Neural cell (in vitro differentiated cells): ENCODE data around the gene STK32B. TPM values are rescaled to one million over a fixed set of nuclear protein-coding genes. Genes with fewer than 3 reads are reported as not detected.

ENCODE experiments used
- H2AFZ ChIP-seq: fragments of 200-600, 300-800 bp; sonication (generic), shearing (Covaris generic); 2 replicates; pipeline ENCODE4 v1.6.0; 2014; ENCODE audit warnings: low read depth, mild to moderate bottlenecking, antibody characterized with exemption, low read length, moderate library complexity
- H3F3A ChIP-seq: fragments of 200-600 bp; shearing (Covaris generic); 2 replicates; pipeline ENCODE4 v1.6.1; 2016; ENCODE audit warnings: mild to moderate bottlenecking, moderate library complexity, mixed read lengths, antibody characterized with exemption, low read length; ENCODE audit not compliant: insufficient read depth, poor library complexity, severe bottlenecking
- H3K27ac ChIP-seq: fragments of 200-600, 300-800 bp; sonication (generic), shearing (Covaris generic); 2 replicates; pipeline ENCODE4 v1.5.1; 2014; ENCODE audit warnings: mild to moderate bottlenecking, low read length, moderate library complexity
- H3K27me3 ChIP-seq: fragments of 300-800, 200-600 bp; sonication (generic), shearing (Covaris generic); 2 replicates; pipeline ENCODE4 v1.6.0; 2014; ENCODE audit warnings: mild to moderate bottlenecking, low read depth, low read length, moderate library complexity; ENCODE audit not compliant: insufficient read depth
- H3K36me3 ChIP-seq: fragments of 300-800, 200-600 bp; sonication (generic), shearing (Covaris generic); 2 replicates; pipeline ENCODE4 v1.5.1; 2014; ENCODE audit warnings: mild to moderate bottlenecking, antibody characterized with exemption, low read length, moderate library complexity; ENCODE audit not compliant: insufficient read depth
- H3K4me2 ChIP-seq: fragments of 300-800, 200-600 bp; sonication (generic), shearing (Covaris generic); 2 replicates; pipeline ENCODE4 v1.6.0; 2014; ENCODE audit warnings: mild to moderate bottlenecking, low read length
- H3K4me3 ChIP-seq: fragments of 300-800, 200-600 bp; sonication (generic), shearing (Covaris generic); 2 replicates; pipeline ENCODE4 v1.5.1; 2014; ENCODE audit warnings: mild to moderate bottlenecking, low read length, moderate library complexity
- H3K79me2 ChIP-seq: fragments of 200-600 bp; shearing (Covaris generic); replicated peaks from 2 replicates; pipeline ENCODE4 v1.6.0; 2014; ENCODE audit warnings: mild to moderate bottlenecking, low read length, moderate library complexity; ENCODE audit not compliant: insufficient read depth
- H3K9ac ChIP-seq: fragments of 300-800, 200-600 bp; sonication (generic), shearing (Covaris generic); 2 replicates; pipeline ENCODE4 v1.6.1; 2016; ENCODE audit warnings: mild to moderate bottlenecking, low read length, mixed read lengths
- H3K9me2 ChIP-seq: fragments of 200-600 bp; shearing (Covaris generic); 2 replicates; pipeline ENCODE4 v1.6.1; 2016; ENCODE audit warnings: mild to moderate bottlenecking, low read length, mixed read lengths; ENCODE audit not compliant: insufficient read depth
- H3K9me3 ChIP-seq: fragments of 200-600, 300-800 bp; sonication (generic), shearing (Covaris generic); 2 replicates; pipeline ENCODE4 v1.6.1; 2016; ENCODE audit warnings: mild to moderate bottlenecking, mixed run types, low read length, moderate library complexity, mixed read lengths
- H4K20me1 ChIP-seq: fragments of 200-600 bp; shearing (Covaris generic); 2 replicates; pipeline ENCODE4 v1.6.1; 2016; ENCODE audit warnings: mild to moderate bottlenecking, mixed run types; ENCODE audit not compliant: insufficient read depth
- CTCF ChIP-seq: fragments of 450-650 bp; IDR thresholded peaks from 2 replicates; pipeline ENCODE4 v1.5.1; 2014; ENCODE audit warnings: antibody characterized with exemption, mild to moderate bottlenecking, moderate library complexity; ENCODE audit not compliant: poor library complexity, severe bottlenecking
- EP300 ChIP-seq: fragments of 450-650 bp; conservative IDR thresholded peaks from 2 replicates; pipeline ENCODE4 v1.6.1; 2014; ENCODE audit warnings: antibody characterized with exemption, mild to moderate bottlenecking, moderate library complexity; ENCODE audit not compliant: poor library complexity, severe bottlenecking
- EZH2 ChIP-seq: fragments of 200-600, 300-800 bp; shearing (Covaris generic), sonication (generic); IDR thresholded peaks from 2 replicates; pipeline ENCODE4 v1.6.1; 2014; ENCODE audit warnings: antibody characterized with exemption, low read length, borderline replicate concordance, mild to moderate bottlenecking; ENCODE audit not compliant: insufficient read depth, poor library complexity, severe bottlenecking
- MXI1 ChIP-seq: fragments of 450-650 bp; conservative IDR thresholded peaks from 2 replicates; pipeline ENCODE4 v1.6.1; 2014; ENCODE audit warnings: antibody characterized with exemption, mild to moderate bottlenecking; ENCODE audit not compliant: poor library complexity, severe bottlenecking
- POLR2AphosphoS5 ChIP-seq: IDR thresholded peaks from 2 replicates; pipeline ENCODE4 v1.6.1; 2012
- RAD21 ChIP-seq: fragments of 450-650 bp; conservative IDR thresholded peaks from 2 replicates; pipeline ENCODE4 v1.6.1; 2014; ENCODE audit warnings: antibody characterized with exemption, mild to moderate bottlenecking, moderate library complexity
- REST ChIP-seq: IDR thresholded peaks from 2 replicates; pipeline ENCODE4 v1.6.1; 2012; ENCODE audit warnings: borderline replicate concordance
- SMC3 ChIP-seq: fragments of 450-650 bp; conservative IDR thresholded peaks from 2 replicates; pipeline ENCODE4 v1.6.1; 2014; ENCODE audit warnings: antibody characterized with exemption, mild to moderate bottlenecking, moderate library complexity; ENCODE audit not compliant: poor library complexity
- TAF1 ChIP-seq: IDR thresholded peaks from 2 replicates; pipeline ENCODE4 v1.6.1; 2012; ENCODE audit warnings: low read depth
- polyA plus RNA-seq: library from polyadenylated mRNA; depleted of rRNA; stranded (reverse); fragments of >200 nt; gene quantifications from 2 replicates; pipeline ENCODE4 v1.2.3, GENCODE V29; 2014

Gene STK32B
- polyA plus RNA-seq, 1 donor from 2014 or later, result 42.8 TPM

- Histone ChIP-seq H3K9me3 (no peaks in the 10 kb centered on the region), H3K36me3 (no peaks in the 10 kb centered on the region), H3K79me2 (no peaks in the 10 kb centered on the region), H3F3A (no peaks in the 10 kb centered on the region), H4K20me1 (no peaks in the 10 kb centered on the region), H3K9ac (no peak overlapping the region), H2AFZ (no peak overlapping the region), H3K9me2 (no peaks in the 10 kb centered on the region), H3K27ac (no peak overlapping the region), H3K4me2 (no peak overlapping the region), H3K4me3 (no peak overlapping the region), H3K27me3 (no peaks in the 10 kb centered on the region)
- no peak for TF ChIP-seq POLR2AphosphoS5
Measured at GRCh38 chr4:5125321-5125720, 74.0 kb downstream of the STK32B start.

- no peaks in the 10 kb centered on the region for H3K36me3 ChIP-seq
- no peak overlapping the region for H3K27ac ChIP-seq
- H3K9me2 ChIP-seq, result no peaks in the 10 kb centered on the region
- H3K27me3 ChIP-seq, result no peaks in the 10 kb centered on the region
- TF ChIP-seq POLR2AphosphoS5 (no peak), TAF1 (no peak), CTCF (no peak), RAD21 (no peak), MXI1 (no peak), EZH2 (no peak), REST (no peak), EP300 (no peak), SMC3 (no peak)
- no peak overlapping the region for H3K4me3 ChIP-seq
- H3K79me2 ChIP-seq, result no peaks in the 10 kb centered on the region
- H3K4me2 ChIP-seq, result no peak overlapping the region
- no peaks in the 10 kb centered on the region for H4K20me1 ChIP-seq
- H3K9ac ChIP-seq, result no peak overlapping the region
- no peaks in the 10 kb centered on the region for H3F3A ChIP-seq
- no peaks in the 10 kb centered on the region for H3K9me3 ChIP-seq
- no peak overlapping the region for H2AFZ ChIP-seq
Measured at GRCh38 chr4:5126231-5126630, 75.0 kb downstream of the STK32B start.

- no peaks in the 10 kb centered on the region for H3K9me2 ChIP-seq
- H3K4me3 ChIP-seq, result no peak overlapping the region
- no peaks in the 10 kb centered on the region for H3K27me3 ChIP-seq
- H3K36me3 ChIP-seq, result no peaks in the 10 kb centered on the region
- no peaks in the 10 kb centered on the region for H3F3A ChIP-seq
- no peak overlapping the region for H3K9ac ChIP-seq
- H2AFZ ChIP-seq, result no peak overlapping the region
- no peaks in the 10 kb centered on the region for H3K9me3 ChIP-seq
- no peak overlapping the region for H3K4me2 ChIP-seq
- TF ChIP-seq SMC3, result no peak
- no peak for TF ChIP-seq REST
- no peak for TF ChIP-seq MXI1
- no peak for TF ChIP-seq TAF1
- no peak for TF ChIP-seq EZH2
- no peak for TF ChIP-seq POLR2AphosphoS5
- no peak for TF ChIP-seq RAD21
- no peak for TF ChIP-seq EP300
- no peak for TF ChIP-seq CTCF
- no peak overlapping the region for H3K27ac ChIP-seq
- no peaks in the 10 kb centered on the region for H4K20me1 ChIP-seq
- H3K79me2 ChIP-seq, result no peaks in the 10 kb centered on the region
Measured at GRCh38 chr4:5126857-5127256, 75.6 kb downstream of the STK32B start.
